ENCODE results near the gene MR1.

DNA sequence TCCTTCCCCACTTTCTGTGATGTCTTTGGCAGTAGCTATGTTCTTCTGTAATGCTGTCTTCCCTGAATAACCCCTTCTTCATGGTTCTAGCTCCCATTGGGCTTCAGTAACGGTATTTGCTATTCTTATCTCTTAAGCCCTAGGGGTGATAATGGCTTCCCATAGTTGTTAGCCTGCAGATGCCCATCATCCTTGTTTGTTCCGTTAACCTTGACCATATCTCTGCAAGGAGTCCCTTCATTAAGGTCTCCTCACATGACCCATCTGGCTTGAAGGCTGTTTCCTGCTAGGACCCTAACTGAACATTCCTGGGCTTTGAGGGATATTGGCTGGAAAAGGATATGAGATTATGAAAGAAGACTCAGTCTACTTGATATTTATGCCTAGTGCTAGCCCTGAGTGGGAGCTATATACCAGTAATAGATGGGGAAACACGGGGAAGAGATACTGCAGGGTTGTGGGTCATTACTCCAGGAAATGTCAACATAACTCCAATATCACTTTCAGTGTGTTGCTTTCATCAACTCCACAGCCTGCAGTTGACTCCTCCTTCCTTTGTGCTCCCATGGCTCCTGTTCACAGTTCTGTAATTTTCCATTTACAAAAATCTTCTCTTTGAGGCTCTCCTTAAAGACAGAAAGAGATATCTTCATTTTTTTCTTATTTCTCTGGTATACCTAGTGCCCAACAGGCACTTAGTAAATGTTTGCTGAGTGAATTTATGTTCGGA, 2.5 kb downstream of the MR1 start:
- TF ChIP-seq POLR2AphosphoS5 (IDR thresholded peaks at IDR 0.05; ENCODE audit: low read depth, low read length) (no peak), POLR2A (IDR thresholded peaks at IDR 0.05; ENCODE audit: low read depth, low read length) (no peak), TAF1 (IDR thresholded peaks at IDR 0.05; ENCODE audit: low read depth, low read length) (no peak), POU2F2 (IDR thresholded peaks at IDR 0.05; ENCODE audit: low read depth, low read length) (no peak), PAX5 (IDR thresholded peaks at IDR 0.05; ENCODE audit: insufficient read depth, low read length, severe bottlenecking) (no peak), SPI1 (IDR thresholded peaks at IDR 0.05; ENCODE audit: low read depth, low read length) (no peak)

Measured in GM12891 (cell line).